HFF-Myc (cell line): ENCODE results near the gene CNGA1.
A peak's percentile ranks its signal among the peaks of the same experiment; 100 is the strongest.

Experiments
- DNase-seq: peaks from one replicate; pipeline ENCODE4 v3.0.0-alpha.2; 2011; ENCODE audit warnings: low read depth; ENCODE audit errors: extremely low read depth
- H3K4me3 ChIP-seq: replicated peaks from 2 replicates; pipeline ENCODE4 v1.5.1; 2011; ENCODE audit warnings: low read depth, mild to moderate bottlenecking, control low read depth, low read length
- TF ChIP-seq, protein P1 (sequence below): IDR thresholded peaks from 2 replicates; pipeline ENCODE4 v1.5.1; 2012; ENCODE audit warnings: mild to moderate bottlenecking, low read depth, low read length, control low read depth; ENCODE audit errors: missing control alignments

CNGA1 gene

DNA sequence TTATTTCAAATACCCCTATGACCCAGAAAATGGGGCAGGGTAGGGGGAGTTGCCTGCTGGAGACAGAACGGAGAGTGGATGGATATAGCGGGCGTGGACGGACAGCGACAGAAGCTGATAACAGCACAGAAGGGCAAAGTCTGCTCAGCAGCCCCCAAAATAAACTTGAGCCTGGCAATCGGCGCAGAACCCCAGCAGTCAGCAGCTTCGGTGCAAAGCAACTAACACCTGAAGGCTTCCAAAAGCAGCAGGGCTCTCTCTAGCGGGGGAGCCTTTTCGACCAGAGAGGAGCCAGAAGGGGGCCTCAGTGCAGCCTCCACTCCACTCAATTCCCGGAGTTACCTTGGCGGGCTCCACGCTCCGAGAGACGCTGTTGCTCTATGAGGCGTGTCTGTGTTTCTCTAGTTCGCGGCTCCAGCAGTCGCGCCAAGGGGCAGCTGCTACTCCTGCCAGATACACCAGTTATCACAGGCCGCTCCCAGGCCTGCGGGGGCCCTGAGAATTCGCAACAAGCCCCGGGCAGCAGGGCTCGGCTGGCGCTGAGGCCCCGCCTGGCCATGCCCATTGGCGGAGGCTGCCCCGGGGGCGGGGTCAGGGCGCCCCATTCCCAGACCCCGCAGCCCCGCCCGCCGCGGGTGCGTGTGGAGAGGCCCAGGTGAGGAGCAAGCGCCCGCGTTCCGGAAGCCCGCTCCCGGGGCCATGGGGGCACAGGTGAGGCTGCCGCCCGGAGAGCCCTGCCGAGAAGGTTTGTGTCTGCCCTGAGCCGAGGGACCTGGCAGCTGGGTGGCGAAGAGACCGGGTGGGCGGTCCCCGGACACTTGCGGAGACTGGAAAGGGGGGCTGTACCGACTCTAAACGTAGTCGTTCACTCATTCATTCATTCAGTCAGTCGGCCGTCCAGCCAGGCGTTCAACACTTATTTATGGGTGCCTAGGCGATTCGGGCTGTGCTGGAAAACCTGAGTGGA, at the start of gene CNGA1, which contains the start of gene NIPAL1:
Gene CNGA1, minus strand, starts transcription at position 541 of the 967 bp plus-strand sequence. CDS start 63,992 bp downstream, outside the sequence.
Gene NIPAL1, plus strand, starts transcription at position 632 of the 967 bp plus-strand sequence. Its CDS starts 68 bp downstream, at position 700.
- no peak for DNase-seq
- peak within 1 kb of the TSS; percentile 63 for H3K4me3 ChIP-seq
- TF ChIP-seq, protein P1, sequence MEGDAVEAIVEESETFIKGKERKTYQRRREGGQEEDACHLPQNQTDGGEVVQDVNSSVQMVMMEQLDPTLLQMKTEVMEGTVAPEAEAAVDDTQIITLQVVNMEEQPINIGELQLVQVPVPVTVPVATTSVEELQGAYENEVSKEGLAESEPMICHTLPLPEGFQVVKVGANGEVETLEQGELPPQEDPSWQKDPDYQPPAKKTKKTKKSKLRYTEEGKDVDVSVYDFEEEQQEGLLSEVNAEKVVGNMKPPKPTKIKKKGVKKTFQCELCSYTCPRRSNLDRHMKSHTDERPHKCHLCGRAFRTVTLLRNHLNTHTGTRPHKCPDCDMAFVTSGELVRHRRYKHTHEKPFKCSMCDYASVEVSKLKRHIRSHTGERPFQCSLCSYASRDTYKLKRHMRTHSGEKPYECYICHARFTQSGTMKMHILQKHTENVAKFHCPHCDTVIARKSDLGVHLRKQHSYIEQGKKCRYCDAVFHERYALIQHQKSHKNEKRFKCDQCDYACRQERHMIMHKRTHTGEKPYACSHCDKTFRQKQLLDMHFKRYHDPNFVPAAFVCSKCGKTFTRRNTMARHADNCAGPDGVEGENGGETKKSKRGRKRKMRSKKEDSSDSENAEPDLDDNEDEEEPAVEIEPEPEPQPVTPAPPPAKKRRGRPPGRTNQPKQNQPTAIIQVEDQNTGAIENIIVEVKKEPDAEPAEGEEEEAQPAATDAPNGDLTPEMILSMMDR = peak; percentile 57

DNA sequence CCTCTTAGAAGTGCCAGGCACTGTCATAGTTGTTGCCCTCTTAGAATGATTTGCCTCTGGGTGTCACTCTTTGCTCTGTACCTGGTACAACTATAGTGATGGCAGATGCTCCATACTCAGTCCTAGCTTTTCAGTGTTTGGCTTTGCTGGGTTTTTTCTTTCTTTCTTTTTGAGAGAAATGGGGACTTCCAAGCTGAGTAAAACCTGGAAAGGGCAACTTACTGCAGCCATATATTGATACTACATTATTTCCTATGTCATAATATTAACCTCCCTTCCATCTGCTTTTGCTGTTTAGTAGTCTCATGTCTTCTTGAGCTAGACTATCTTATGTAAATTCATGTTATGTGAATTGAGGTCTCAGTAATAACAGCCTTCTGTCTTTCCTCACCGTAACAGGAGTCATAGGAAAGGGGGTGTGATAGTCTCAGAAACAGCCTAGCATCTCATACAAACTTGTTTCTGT, 49.1 kb upstream of the CNGA1 start:
- no peak for DNase-seq
- no peak overlapping the region for H3K4me3 ChIP-seq
- TF ChIP-seq, protein P1 = no peak

DNA sequence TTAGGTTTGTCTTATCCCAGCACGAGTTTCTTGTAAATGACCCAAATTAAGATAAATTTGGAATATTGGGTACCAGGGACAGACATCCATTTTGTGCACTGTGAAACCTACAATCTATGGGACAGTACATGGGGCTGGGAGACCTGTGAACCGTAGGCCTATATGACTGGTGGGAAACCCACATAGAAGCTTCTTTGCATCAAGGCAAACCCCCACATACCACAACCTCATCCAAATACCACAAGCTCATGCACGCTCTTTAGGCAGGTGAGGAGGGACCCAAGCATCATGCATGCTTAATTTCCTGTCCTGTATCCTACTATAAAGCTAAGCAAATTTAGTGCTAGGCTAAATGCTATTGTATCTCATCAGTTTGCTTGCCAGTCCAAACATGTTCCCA, 47.9 kb upstream of the CNGA1 start:
- no peak for DNase-seq
- TF ChIP-seq, protein P1 = no peak
- H3K4me3 ChIP-seq = no peak overlapping the region

DNA sequence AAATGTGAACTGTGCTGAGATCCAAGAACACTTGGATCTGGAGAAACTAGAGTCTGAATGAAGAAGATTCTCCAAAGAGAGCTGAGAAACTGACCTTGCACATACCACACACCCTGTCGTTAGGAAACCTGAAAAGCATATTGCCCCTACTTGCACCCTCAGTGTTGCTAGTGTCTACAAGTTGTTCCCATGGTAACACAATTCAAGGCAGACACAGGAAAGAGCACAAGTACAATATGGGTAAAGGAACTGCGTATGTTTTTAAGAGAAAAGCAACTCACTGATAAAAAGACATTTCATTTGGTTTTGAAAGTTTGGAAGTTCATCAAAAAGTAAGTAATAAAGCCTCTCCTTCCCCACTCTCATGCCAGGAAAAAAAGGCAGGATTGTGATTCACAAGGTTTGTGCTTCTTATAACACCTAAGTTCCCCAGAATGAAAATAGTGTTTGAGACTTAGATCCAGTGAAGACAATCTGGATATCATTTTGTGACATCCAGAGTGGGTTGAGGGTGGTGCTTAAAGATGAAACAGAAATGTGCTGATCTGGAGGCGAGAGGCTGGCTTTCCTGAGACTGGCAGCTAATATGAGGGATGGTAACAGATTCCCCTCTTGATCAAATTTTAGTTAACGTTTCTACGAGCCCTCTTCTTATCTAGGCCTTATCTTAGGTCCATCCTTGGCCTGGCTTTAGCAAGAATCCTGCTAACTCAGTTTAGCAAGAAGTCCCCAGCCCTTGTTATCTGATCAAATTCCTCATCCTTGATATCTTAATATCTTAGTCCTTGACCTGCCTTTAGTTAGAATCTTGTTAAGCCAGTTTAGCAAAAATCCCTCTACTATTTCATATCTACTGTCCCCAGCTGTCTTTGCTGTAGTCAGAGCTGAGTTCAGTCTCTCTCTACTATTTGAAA, 42.4 kb upstream of the CNGA1 start:
- TF ChIP-seq, protein P1 = no peak

DNA sequence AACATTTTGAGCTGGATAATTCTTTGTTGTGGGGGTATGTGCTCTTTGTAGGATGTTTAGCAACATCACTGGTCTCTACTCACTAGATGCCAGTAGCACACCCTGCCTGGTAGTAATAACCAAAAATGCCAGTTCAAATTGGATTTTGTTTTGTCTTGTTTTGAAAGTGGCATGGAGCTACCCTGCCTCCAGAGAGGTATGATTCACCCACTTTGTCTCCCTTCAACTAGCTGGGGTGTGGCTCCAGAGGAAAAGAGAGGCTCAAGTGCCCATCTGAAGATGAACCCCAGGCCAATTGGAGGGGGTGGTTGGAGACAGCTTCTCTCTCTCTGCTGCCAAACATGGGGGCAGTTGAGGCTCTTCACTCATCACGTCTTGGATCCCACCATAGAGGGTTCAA, 34.6 kb upstream of the CNGA1 start:
- no peak for DNase-seq
- TF ChIP-seq, protein P1 = no peak
- H3K4me3 ChIP-seq = no peak overlapping the region

More for the DNA sequence above, 42.4 kb upstream of the CNGA1 start:
- no peak overlapping the region for H3K4me3 ChIP-seq
- no peak for DNase-seq

DNA sequence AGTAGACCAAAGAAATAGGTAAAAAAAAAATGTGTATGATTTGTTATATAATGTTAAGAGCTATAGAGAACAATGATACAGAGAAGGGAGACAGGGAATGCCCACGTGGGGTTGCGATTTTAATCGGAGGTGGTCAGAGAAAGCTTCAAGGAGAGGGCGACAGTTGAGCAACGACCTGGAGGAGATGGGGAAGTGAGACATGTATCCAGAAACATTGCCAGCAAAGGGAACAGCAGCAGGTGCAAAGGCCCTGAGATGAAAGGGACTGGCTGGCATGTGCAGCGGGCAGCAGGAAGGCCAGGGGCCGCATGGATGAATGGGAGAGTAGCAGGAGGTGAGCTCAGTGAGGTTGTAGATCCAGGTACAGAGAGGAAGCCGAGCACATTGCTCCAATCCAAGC, 33.0 kb upstream of the CNGA1 start:
- no peak overlapping the region for H3K4me3 ChIP-seq
- no peak for DNase-seq
- TF ChIP-seq, protein P1 = no peak
